Neural progenitor cell (in vitro differentiated cells): ENCODE results near the gene LDLRAD2. TPM values are rescaled to one million over a fixed set of nuclear protein-coding genes. Genes with fewer than 3 reads are reported as not detected.

Experiments used
- DNase-seq: peaks from one replicate; pipeline ENCODE4 v3.0.0-alpha.2; 2016; ENCODE audit warnings: low spot score
- H2AFZ ChIP-seq: fragments of 200-600 bp; sonication (generic); replicated peaks from 2 replicates; pipeline ENCODE4 v1.6.1; 2016; ENCODE audit warnings: antibody characterized with exemption
- H3F3A ChIP-seq: fragments of 200-600 bp; sonication (generic); 2 replicates; pipeline ENCODE4 v1.6.1; 2016; ENCODE audit warnings: antibody characterized with exemption, low read depth
- H3K27ac ChIP-seq: fragments of 200-600 bp; sonication (generic); 2 replicates; pipeline ENCODE4 v1.5.1; 2016; ENCODE audit warnings: mild to moderate bottlenecking
- H3K27me3 ChIP-seq: fragments of 200-600 bp; sonication (generic); 2 replicates; pipeline ENCODE4 v1.6.1; 2016; ENCODE audit warnings: mild to moderate bottlenecking, moderate library complexity
- H3K36me3 ChIP-seq: fragments of 200-600 bp; sonication (generic); 2 replicates; pipeline ENCODE4 v1.5.1; 2016
- H3K4me1 ChIP-seq: fragments of 200-600 bp; sonication (generic); 2 replicates; pipeline ENCODE4 v1.6.1; 2016; ENCODE audit warnings: mixed run types
- H3K4me2 ChIP-seq: fragments of 200-600 bp; sonication (generic); 2 replicates; pipeline ENCODE4 v1.6.1; 2016
- H3K4me3 ChIP-seq: fragments of 200-600 bp; sonication (generic); 2 replicates; pipeline ENCODE4 v1.5.1; 2016
- H3K79me2 ChIP-seq: fragments of 200-600 bp; sonication (generic); 2 replicates; pipeline ENCODE4 v1.6.1; 2016; ENCODE audit warnings: low read depth
- H3K9ac ChIP-seq: fragments of 200-600 bp; sonication (generic); 2 replicates; pipeline ENCODE4 v1.6.1; 2016
- H3K9me3 ChIP-seq: fragments of 200-600 bp; sonication (generic); 2 replicates; pipeline ENCODE4 v1.5.1; 2016; ENCODE audit warnings: low read depth
- H4K20me1 ChIP-seq: fragments of 200-600 bp; sonication (generic); 2 replicates; pipeline ENCODE4 v1.6.1; 2016; ENCODE audit warnings: low read depth
- H3K27ac Mint-ChIP-seq: 3 replicates; pipeline ENCODE4 v1.8.0; 2021; ENCODE audit warnings: mixed read lengths
- H3K27me3 Mint-ChIP-seq: 2 replicates; pipeline ENCODE4 v1.8.0; 2022; ENCODE audit warnings: low read depth, mild to moderate bottlenecking, inconsistent platforms, moderate library complexity, mixed read lengths; ENCODE audit not compliant: insufficient read depth
- H3K36me3 Mint-ChIP-seq: 3 replicates; pipeline ENCODE4 v1.8.0; 2021; ENCODE audit warnings: mixed read lengths
- H3K4me1 Mint-ChIP-seq: 3 replicates; pipeline ENCODE4 v1.8.0; 2021; ENCODE audit warnings: mixed read lengths
- H3K4me3 Mint-ChIP-seq: 3 replicates; pipeline ENCODE4 v1.8.0; 2021; ENCODE audit warnings: mild to moderate bottlenecking, moderate library complexity, mixed read lengths
- H3K9me3 Mint-ChIP-seq: 3 replicates; pipeline ENCODE4 v1.8.0; 2020; ENCODE audit warnings: mixed read lengths
- CTCF ChIP-seq: fragments of 200-600 bp; sonication (generic); IDR thresholded peaks from 2 replicates; pipeline ENCODE4 v1.5.1; 2017; ENCODE audit warnings: antibody characterized with exemption, mild to moderate bottlenecking
- EZH2 ChIP-seq: fragments of 200-600 bp; sonication (generic); IDR thresholded peaks from 2 replicates; pipeline ENCODE4 v1.6.1; 2017; ENCODE audit warnings: antibody characterized with exemption, mild to moderate bottlenecking, moderate library complexity
- EZH2phosphoT487 ChIP-seq: fragments of 200-600 bp; sonication (generic); IDR thresholded peaks from 2 replicates; pipeline ENCODE4 v1.6.1; 2017; ENCODE audit warnings: antibody characterized with exemption
- total RNA-seq: library from RNA; depleted of rRNA; stranded (reverse); fragments of >200 nt; gene quantifications from 2 replicates; pipeline ENCODE4 v1.2.3, GENCODE V29; 2015; ENCODE audit warnings: low replicate concordance

The LDLRAD2 gene
- total RNA-seq, 1 donor from 2014 or later, result 0.67 TPM

GRCh38 chr1:21848524-21849174, 36.6 kb downstream of the LDLRAD2 start:
- Histone ChIP-seq H3K4me1 (no peaks in the 10 kb centered on the region), H3K27me3 (no peaks in the 10 kb centered on the region), H4K20me1 (no peaks in the 10 kb centered on the region), H3K9me3 (no peaks in the 10 kb centered on the region), H3K36me3 (no peaks in the 10 kb centered on the region), H3K9ac (no peak overlapping the region), H3K27ac (no peak overlapping the region), H3F3A (no peaks in the 10 kb centered on the region), H3K79me2 (no peaks in the 10 kb centered on the region), H2AFZ (no peak overlapping the region), H3K4me2 (no peak overlapping the region), H3K4me3 (no peak overlapping the region)
- Mint-ChIP-seq H3K36me3 (peaks cover 5% of the 10 kb centered on the region), H3K27me3 (peaks cover 5% of the 10 kb centered on the region), H3K4me3 (no peak overlapping the region), H3K4me1 (no peaks in the 10 kb centered on the region), H3K27ac (no peak overlapping the region), H3K9me3 (no peaks in the 10 kb centered on the region)
- no peak for DNase-seq
- TF ChIP-seq EZH2phosphoT487 (no peak), EZH2 (no peak), CTCF (no peak)

DNA sequence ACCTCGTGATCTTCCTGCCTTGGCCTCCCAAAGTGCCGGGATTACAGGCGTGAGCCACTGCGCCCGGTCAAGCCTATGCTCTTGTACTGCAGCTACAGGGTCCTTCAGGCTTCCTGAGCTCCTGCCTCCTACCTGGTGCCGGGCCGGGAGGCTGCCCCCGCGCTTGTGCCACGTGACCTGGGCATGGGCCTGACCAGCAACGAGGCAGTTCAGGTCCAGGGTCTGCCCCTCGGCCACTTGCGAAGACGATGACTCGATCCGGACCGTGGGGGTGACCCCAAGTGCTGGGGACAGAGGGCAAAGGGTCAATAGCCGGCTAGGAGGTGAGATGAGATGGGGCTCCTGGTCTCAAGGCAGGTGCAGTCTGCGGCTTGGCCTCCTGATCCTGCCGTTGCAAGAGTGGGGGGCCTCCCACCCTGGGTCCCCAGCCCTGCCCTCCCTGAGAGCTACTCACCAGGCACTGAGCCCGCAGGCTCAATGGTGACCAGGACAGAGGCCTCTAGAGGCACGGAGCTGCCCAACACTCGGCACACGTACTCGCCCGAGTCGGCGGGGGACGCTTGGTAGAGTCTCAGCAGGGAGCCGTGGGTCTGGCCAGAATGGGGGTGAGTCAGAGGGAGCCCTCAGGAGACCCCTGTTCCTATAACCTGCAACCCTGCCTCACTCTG, 38.0 kb downstream of the LDLRAD2 start:
- H3K9me3 ChIP-seq, result no peaks in the 10 kb centered on the region
- no peak overlapping the region for H3K27ac Mint-ChIP-seq
- TF ChIP-seq CTCF (no peak), EZH2phosphoT487 (no peak), EZH2 (no peak)
- no peaks in the 10 kb centered on the region for H3K9me3 Mint-ChIP-seq
- H3F3A ChIP-seq, result no peaks in the 10 kb centered on the region
- no peaks in the 10 kb centered on the region for H3K27me3 ChIP-seq
- no peaks in the 10 kb centered on the region for H3K4me1 Mint-ChIP-seq
- peaks cover 5% of the 10 kb centered on the region for H3K27me3 Mint-ChIP-seq
- no peak overlapping the region for H3K4me3 ChIP-seq
- no peak for DNase-seq
- no peak overlapping the region for H3K4me2 ChIP-seq
- H3K27ac ChIP-seq, result no peak overlapping the region
- no peaks in the 10 kb centered on the region for H3K79me2 ChIP-seq
- no peaks in the 10 kb centered on the region for H4K20me1 ChIP-seq
- peaks cover 5% of the 10 kb centered on the region for H3K36me3 Mint-ChIP-seq
- no peak overlapping the region for H3K4me3 Mint-ChIP-seq
- no peaks in the 10 kb centered on the region for H3K36me3 ChIP-seq
- no peak overlapping the region for H2AFZ ChIP-seq
- no peak overlapping the region for H3K9ac ChIP-seq
- H3K4me1 ChIP-seq, result no peaks in the 10 kb centered on the region

GRCh38 chr1:21851430-21852250, 39.6 kb downstream of the LDLRAD2 start:
- Mint-ChIP-seq H3K27me3 (peaks cover 8% of the 10 kb centered on the region), H3K36me3 (peaks cover 7% of the 10 kb centered on the region), H3K9me3 (no peaks in the 10 kb centered on the region), H3K4me1 (no peaks in the 10 kb centered on the region), H3K4me3 (no peak overlapping the region), H3K27ac (no peak overlapping the region)
- no peak for DNase-seq
- Histone ChIP-seq H3K27me3 (no peaks in the 10 kb centered on the region), H3K4me3 (no peak overlapping the region), H3K36me3 (no peaks in the 10 kb centered on the region), H3K9ac (no peak overlapping the region), H3K9me3 (no peaks in the 10 kb centered on the region), H3K4me2 (no peak overlapping the region), H3K27ac (no peak overlapping the region), H3K79me2 (no peaks in the 10 kb centered on the region), H2AFZ (no peak overlapping the region), H4K20me1 (no peaks in the 10 kb centered on the region), H3K4me1 (no peaks in the 10 kb centered on the region), H3F3A (no peaks in the 10 kb centered on the region)
- TF ChIP-seq EZH2phosphoT487, result no peak
